Measurements from ENCODE around the gene ORMDL1. TPM values are rescaled to one million over a fixed set of nuclear protein-coding genes. Genes with fewer than 3 reads are reported as not detected.
A peak's percentile ranks its signal among the peaks of the same experiment; 100 is the strongest.

Gene ORMDL1
- polyA plus RNA-seq, 1 donor (not counting 4 experiments of a cell fraction or from before 2014, with no cell fraction given): 86.2 TPM

GRCh38 chr2:189803431-189803830 lies 19.3 kb upstream of the ORMDL1 start:
- no peak for DNase-seq (ENCODE audit: low read depth, low spot score)
- TF ChIP-seq EZH2 (IDR thresholded peaks at IDR 0.05; ENCODE audit: low read length) (no peak), CTCF (optimal IDR thresholded peaks at IDR 0.05 in 1 of 3, IDR thresholded peaks at IDR 0.05 in 1 of 3, conservative IDR thresholded peaks at IDR 0.05 in 1 of 3; ENCODE audit: extremely low read depth in 1 of 3, insufficient read depth in 2 of 3, low read length in 3 of 3) (no peak)
- H3K27ac ChIP-seq (ENCODE audit: control insufficient read depth, insufficient read depth, low read length): no peak overlapping the region

GRCh38 chr2:189802396-189802912 lies 18.3 kb upstream of the ORMDL1 start:
- Histone ChIP-seq H3K4me2 (ENCODE audit: control insufficient read depth, extremely low read depth, insufficient read depth, low read depth, low read length) (peak overlapping the region; percentile 5), H3K9me1 (ENCODE audit: control insufficient read depth, extremely low read depth, insufficient read depth, low read length) (no peaks in the 10 kb centered on the region), H4K20me1 (ENCODE audit: control insufficient read depth, extremely low read depth, insufficient read depth, low read length) (peaks cover 3% of the 10 kb centered on the region), H3K79me2 (ENCODE audit: control insufficient read depth, insufficient read depth, low read length) (peaks cover 4% of the 10 kb centered on the region), H3K27me3 (ENCODE audit: control insufficient read depth, extremely low read depth, insufficient read depth, low read length) (no peaks in the 10 kb centered on the region), H2AFZ (ENCODE audit: control insufficient read depth, low read length) (no peak overlapping the region), H3K9ac (ENCODE audit: control insufficient read depth, extremely low read depth, insufficient read depth, low read length) (no peak overlapping the region), H3K4me1 (ENCODE audit: control insufficient read depth, extremely low read depth, insufficient read depth, low read length) (peaks cover 21% of the 10 kb centered on the region), H3K36me3 (ENCODE audit: control insufficient read depth in 2 of 2, extremely low read depth in 1 of 2, insufficient read depth in 2 of 2, low read length in 2 of 2) (peaks cover 0 to 13% of the 10 kb centered on the region in 2 experiments), H3K27ac (ENCODE audit: control insufficient read depth, insufficient read depth, low read length) (no peak overlapping the region), H3K4me3 (ENCODE audit: control insufficient read depth in 2 of 3, extremely low read depth in 1 of 3, insufficient read depth in 2 of 3, low read depth in 1 of 3, low read length in 3 of 3) (no peak overlapping the region), H3K9me3 (ENCODE audit: control insufficient read depth, low read depth, low read length) (no peaks in the 10 kb centered on the region)
- TF ChIP-seq CTCF (optimal IDR thresholded peaks at IDR 0.05 in 1 of 3, IDR thresholded peaks at IDR 0.05 in 1 of 3, conservative IDR thresholded peaks at IDR 0.05 in 1 of 3; ENCODE audit: extremely low read depth in 1 of 3, insufficient read depth in 2 of 3, low read length in 3 of 3): no peak
- no peak for TF ChIP-seq EZH2 (IDR thresholded peaks at IDR 0.05; ENCODE audit: low read length)
- no peak for DNase-seq (ENCODE audit: low read depth, low spot score)
- peak; percentile 49 for FAIRE-seq
- dilution Hi-C loops (cut with MboI; ENCODE audit: extremely low pct_ligation_motif_present, low sequenced_read_pairs): no loop called here

More at GRCh38 chr2:189803431-189803830, 19.3 kb upstream of the ORMDL1 start:
- Histone ChIP-seq H3K9me3 (ENCODE audit: control insufficient read depth, low read depth, low read length) (no peaks in the 10 kb centered on the region), H2AFZ (ENCODE audit: control insufficient read depth, low read length) (no peak overlapping the region), H3K4me2 (ENCODE audit: control insufficient read depth, extremely low read depth, insufficient read depth, low read depth, low read length) (no peak overlapping the region), H3K79me2 (ENCODE audit: control insufficient read depth, insufficient read depth, low read length) (peaks cover 4% of the 10 kb centered on the region), H3K9ac (ENCODE audit: control insufficient read depth, extremely low read depth, insufficient read depth, low read length) (no peak overlapping the region), H4K20me1 (ENCODE audit: control insufficient read depth, extremely low read depth, insufficient read depth, low read length) (peaks cover 3% of the 10 kb centered on the region), H3K9me1 (ENCODE audit: control insufficient read depth, extremely low read depth, insufficient read depth, low read length) (no peaks in the 10 kb centered on the region), H3K36me3 (ENCODE audit: control insufficient read depth in 2 of 2, extremely low read depth in 1 of 2, insufficient read depth in 2 of 2, low read length in 2 of 2) (peaks cover 0 to 6% of the 10 kb centered on the region in 2 experiments), H3K4me1 (ENCODE audit: control insufficient read depth, extremely low read depth, insufficient read depth, low read length) (peaks cover 21% of the 10 kb centered on the region), H3K4me3 (ENCODE audit: control insufficient read depth in 2 of 3, extremely low read depth in 1 of 3, insufficient read depth in 2 of 3, low read depth in 1 of 3, low read length in 3 of 3) (no peak overlapping the region), H3K27me3 (ENCODE audit: control insufficient read depth, extremely low read depth, insufficient read depth, low read length) (no peaks in the 10 kb centered on the region)
- dilution Hi-C loops (cut with MboI; ENCODE audit: extremely low pct_ligation_motif_present, low sequenced_read_pairs): no loop called here
- no peak for FAIRE-seq

Data from keratinocyte (primary cell).